Prostate gland (tissue), 2 donors: ENCODE data around the gene SDC3. TPM values are rescaled to one million over a fixed set of nuclear protein-coding genes. Genes with fewer than 3 reads are reported as not detected.

ENCODE experiments used
- DNase-seq: peaks from one replicate; pipeline ENCODE4 v3.0.0-alpha.2; 2019; ENCODE audit warnings: low spot score
- H3K27ac ChIP-seq, 2 donors: fragments of 200-600 bp; sonication (generic); 2 replicates each; pipeline ENCODE4 v1.5.1; 2017 to 2019
- H3K27me3 ChIP-seq: fragments of 200-600 bp; sonication (generic); replicated peaks from 2 replicates; pipeline ENCODE4 v1.5.1; 2019; ENCODE audit not compliant: insufficient read depth
- H3K36me3 ChIP-seq, 2 donors: fragments of 200-600 bp; sonication (generic); 1 replicate in 1 of 2; 2 replicates in 1 of 2; pipeline versions ENCODE4 v1.5.1 to v1.8.1; 2017 to 2019
- H3K4me1 ChIP-seq: fragments of 200-600 bp; sonication (generic); replicated peaks from 2 replicates; pipeline ENCODE4 v1.5.1; 2019
- H3K4me3 ChIP-seq, 2 donors: fragments of 200-600 bp; sonication (generic); 2 replicates each; pipeline ENCODE4 v1.5.1; 2017 to 2019
- H3K9me3 ChIP-seq: fragments of 200-600 bp; sonication (generic); 2 replicates; pipeline ENCODE4 v1.5.1; 2017
- POLR2A ChIP-seq: fragments of 450-650 bp; IDR thresholded peaks from one replicate; pipeline ENCODE4 v1.6.1; 2016; ENCODE audit warnings: antibody characterized with exemption, mild to moderate bottlenecking
- POLR2AphosphoS5 ChIP-seq: sonication (generic); formaldehyde crosslinking; IDR thresholded peaks from one replicate; pipeline ENCODE4 v1.6.1; 2017; ENCODE audit warnings: antibody characterized with exemption
- WGBS: methylation state at CpG from one replicate; pipeline ENCODE4 v1.1.5; 2018; 5-methylcytosine and 5-hydroxymethylcytosine counted together
- intact Hi-C: fragments of 100-400 bp; cut with DNase I; formaldehyde crosslinking; loops from one replicate; pipeline ENCODE4 v1.14.2; 2022
- total RNA-seq, 2 donors: library from RNA; depleted of rRNA; stranded (reverse); fragments of >200 nt; gene quantifications; one replicate each; pipeline ENCODE4 v1.1.0, GENCODE V29; 2016
- TF ChIP-seq, protein P1 (sequence below), 4 experiments: fragments of 200-600 bp in 2 of 4; fragments of 450-650 bp in 2 of 4; sonication (generic) in 2 of 4; IDR thresholded peaks; 1 replicate in 3 of 4; 2 replicates in 1 of 4; pipeline ENCODE4 v1.5.1; 2016 to 2019; ENCODE audit warnings: antibody characterized with exemption in 4 of 4, mild to moderate bottlenecking in 2 of 4, moderate library complexity in 2 of 4

SDC3 gene
- total RNA-seq, 2 donors from 2014 or later = 25.5 to 39.6 TPM

DNA sequence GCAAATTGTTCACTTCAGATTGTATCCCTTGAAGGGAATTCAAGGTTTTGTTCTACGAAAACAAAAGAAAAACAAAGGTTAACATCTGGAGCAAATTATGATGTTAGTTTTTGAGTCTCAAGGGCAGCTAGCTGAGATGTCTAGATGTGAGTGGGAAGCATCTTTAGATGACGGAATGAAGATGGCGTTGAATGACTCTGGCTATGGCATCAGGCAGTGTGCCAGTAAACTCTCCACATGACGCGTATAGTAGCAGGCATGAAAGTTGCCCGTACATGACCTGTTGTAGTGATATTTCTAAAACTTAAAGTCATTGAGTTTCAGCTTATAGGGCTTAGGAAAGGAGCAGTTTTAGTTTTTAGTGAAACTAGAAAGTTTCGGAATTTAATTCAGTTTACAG is 12.3 kb upstream of the SDC3 start:
- Histone ChIP-seq H3K4me1 (no peaks in the 10 kb centered on the region), H3K36me3 (no peaks in the 10 kb centered on the region), H3K27ac (no peak overlapping the region), H3K4me3 (no peak overlapping the region), H3K27me3 (no peaks in the 10 kb centered on the region), H3K9me3 (no peaks in the 10 kb centered on the region)
- 72% methylated on average over 7 of the region's 7 CpGs for WGBS
- intact Hi-C loops = no loop called here
- DNase-seq = no peak
- TF ChIP-seq POLR2AphosphoS5 (no peak), POLR2A (no peak)
- TF ChIP-seq, protein P1, sequence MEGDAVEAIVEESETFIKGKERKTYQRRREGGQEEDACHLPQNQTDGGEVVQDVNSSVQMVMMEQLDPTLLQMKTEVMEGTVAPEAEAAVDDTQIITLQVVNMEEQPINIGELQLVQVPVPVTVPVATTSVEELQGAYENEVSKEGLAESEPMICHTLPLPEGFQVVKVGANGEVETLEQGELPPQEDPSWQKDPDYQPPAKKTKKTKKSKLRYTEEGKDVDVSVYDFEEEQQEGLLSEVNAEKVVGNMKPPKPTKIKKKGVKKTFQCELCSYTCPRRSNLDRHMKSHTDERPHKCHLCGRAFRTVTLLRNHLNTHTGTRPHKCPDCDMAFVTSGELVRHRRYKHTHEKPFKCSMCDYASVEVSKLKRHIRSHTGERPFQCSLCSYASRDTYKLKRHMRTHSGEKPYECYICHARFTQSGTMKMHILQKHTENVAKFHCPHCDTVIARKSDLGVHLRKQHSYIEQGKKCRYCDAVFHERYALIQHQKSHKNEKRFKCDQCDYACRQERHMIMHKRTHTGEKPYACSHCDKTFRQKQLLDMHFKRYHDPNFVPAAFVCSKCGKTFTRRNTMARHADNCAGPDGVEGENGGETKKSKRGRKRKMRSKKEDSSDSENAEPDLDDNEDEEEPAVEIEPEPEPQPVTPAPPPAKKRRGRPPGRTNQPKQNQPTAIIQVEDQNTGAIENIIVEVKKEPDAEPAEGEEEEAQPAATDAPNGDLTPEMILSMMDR (IDR thresholded peaks at IDR 0.05) = no peak

DNA sequence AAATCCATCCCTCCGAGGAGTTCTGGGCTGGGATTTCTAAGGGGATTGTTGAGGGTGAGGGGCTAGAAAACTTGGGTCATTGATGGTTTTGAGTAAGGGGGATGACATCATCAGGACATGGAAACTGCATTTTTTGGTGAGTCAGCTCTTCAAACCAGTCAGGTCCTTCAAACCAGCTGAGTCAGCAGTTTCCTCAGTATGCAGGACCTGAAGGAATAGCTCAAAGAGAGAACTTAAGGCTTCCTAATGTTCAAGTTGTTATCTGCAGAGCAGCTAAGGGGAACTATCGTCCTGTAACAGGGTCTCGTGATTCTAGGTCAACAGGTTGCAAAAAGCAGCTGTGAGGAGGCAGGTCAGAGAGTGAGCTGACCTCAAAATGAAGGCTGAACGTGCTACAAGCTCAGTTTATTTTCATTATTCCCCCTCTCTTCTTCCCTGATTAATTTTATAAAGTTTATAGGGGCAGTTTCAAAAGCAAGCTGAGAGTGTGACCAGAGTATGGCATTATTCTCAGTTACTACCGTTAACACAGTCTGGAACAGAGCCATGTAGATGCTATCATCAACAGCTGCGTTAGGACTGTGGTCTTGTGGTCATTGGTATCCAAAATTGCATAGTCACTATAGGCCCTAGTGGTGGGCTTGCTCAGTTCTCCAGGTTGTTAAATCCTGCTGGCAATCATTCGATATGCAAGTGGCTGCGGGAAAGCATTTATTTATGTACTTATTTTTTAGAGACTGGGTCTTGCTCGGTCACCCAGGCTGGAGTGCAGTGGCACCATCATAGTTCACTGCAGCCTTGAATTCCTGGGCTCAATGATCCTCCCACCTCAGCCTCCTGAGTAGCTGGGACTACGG is 10.7 kb upstream of the SDC3 start:
- no peak for DNase-seq
- Histone ChIP-seq H3K36me3 (no peaks in the 10 kb centered on the region), H3K27me3 (no peaks in the 10 kb centered on the region), H3K27ac (no peak overlapping the region), H3K9me3 (no peaks in the 10 kb centered on the region), H3K4me1 (no peaks in the 10 kb centered on the region), H3K4me3 (no peak overlapping the region)
- 49% methylated on average over 10 of the region's 10 CpGs for WGBS
- intact Hi-C loops = no loop called here
- TF ChIP-seq, protein P1 (IDR thresholded peaks at IDR 0.05) = no peak

DNA sequence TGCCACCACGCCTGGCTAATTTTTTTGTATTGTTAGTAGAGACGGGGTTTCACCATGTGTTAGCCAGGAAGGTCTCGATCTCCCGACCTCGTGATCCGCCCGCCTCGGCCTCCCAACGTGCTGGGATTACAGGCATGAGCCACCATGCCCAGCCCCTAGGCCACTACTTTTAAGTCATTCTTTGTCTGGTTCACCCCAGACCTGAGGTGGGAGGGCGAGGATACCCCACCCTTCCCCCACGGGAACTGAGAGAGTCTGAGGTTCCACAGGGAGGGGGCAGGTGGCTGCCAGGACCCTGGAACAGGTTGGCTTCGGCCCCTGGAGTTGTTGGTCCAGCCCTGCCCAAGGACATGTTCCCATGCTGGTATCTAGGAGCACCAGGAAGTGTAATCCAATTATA is 7.7 kb upstream of the SDC3 start:
- Histone ChIP-seq H3K4me1 (no peaks in the 10 kb centered on the region), H3K27me3 (no peaks in the 10 kb centered on the region), H3K4me3 (no peak overlapping the region), H3K27ac (no peak overlapping the region), H3K9me3 (no peaks in the 10 kb centered on the region), H3K36me3 (no peaks in the 10 kb centered on the region)
- intact Hi-C loops = no loop called here
- no peak for DNase-seq
- 88% methylated on average over 12 of the region's 12 CpGs for WGBS
- TF ChIP-seq, protein P1 (IDR thresholded peaks at IDR 0.05) = no peak
- TF ChIP-seq POLR2AphosphoS5 (no peak), POLR2A (no peak)

DNA sequence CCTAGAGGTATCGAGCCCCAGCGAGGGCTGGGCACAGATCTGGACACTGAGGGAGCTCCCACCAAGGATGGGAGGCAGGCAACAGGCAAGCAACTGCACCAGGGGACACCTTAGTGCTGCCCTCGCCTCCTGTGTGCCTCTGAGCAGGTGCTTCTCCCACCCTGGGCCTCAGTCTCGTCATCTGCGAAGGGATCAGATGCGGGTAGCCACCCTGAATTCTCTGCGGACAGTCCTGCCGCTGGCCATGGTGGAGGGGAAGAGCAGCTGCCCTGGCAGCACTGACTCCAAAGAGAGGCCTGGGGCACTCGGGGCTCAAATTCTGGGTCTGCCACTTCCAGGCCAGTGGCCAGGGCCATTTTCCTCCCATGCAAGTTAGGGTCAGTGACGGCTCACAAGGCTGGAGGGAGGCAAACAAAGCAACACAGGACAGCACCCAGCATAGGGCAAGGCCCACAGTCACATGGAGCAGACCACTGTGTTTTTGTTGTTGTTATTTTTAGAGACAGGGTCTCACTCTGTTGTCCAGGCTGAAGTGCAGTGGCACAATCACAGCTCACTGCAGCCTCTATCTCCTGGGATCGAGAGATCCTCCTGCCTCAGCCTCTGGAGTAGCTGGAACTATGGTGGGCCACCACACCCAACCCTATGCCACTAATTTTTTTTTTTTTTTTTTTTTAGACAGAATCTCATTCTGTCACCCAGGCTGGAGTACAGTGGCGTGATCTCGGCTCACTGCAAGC is 7.1 kb upstream of the SDC3 start:
- TF ChIP-seq, protein P1 (IDR thresholded peaks at IDR 0.05) = no peak
- TF ChIP-seq POLR2A (no peak), POLR2AphosphoS5 (no peak)
- no peak overlapping the region for H3K4me3 ChIP-seq
- no peaks in the 10 kb centered on the region for H3K4me1 ChIP-seq
- H3K9me3 ChIP-seq = no peaks in the 10 kb centered on the region
- intact Hi-C loops = no loop called here
- H3K36me3 ChIP-seq = no peaks in the 10 kb centered on the region
- H3K27me3 ChIP-seq = no peaks in the 10 kb centered on the region
- 91% methylated on average over 13 of the region's 13 CpGs for WGBS
- no peak overlapping the region for H3K27ac ChIP-seq
- DNase-seq = no peak
